ELF-1 (cell line): Measurements from ENCODE around the gene SLC25A2.
"Not testable (repeated sequence)": the region's sequence is repeated elsewhere in the genome, so short reads cannot be mapped to it uniquely, and the experiment has no call there.

ENCODE experiments used
- DNase-seq: peaks from one replicate; pipeline ENCODE4 v3.0.0-alpha.2; 2016; ENCODE audit warnings: low read depth, low spot score

Gene SLC25A2

DNA sequence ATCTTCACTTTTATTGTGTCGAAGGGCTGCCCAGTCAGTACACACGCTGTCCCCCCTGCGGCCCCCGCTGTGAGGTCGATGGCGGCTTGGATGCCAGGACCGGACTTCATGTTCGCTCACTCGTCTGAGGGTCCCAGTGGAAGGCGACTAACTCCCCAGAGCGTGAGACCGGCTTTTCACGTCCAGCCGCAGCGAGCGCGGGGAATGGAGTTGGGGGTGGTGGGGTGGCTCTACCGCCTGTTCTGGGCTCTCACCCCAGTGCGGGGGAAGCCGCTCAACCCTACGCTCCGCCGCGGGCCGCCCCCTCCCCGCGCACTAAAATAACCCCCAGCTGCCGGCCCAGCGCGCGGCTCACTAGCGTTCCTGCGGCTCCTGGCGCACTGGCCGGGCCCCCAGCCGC, at the start of gene SLC25A2:
Gene SLC25A2 (minus strand): TSS at position 294 of the 400 bp plus-strand sequence. CDS start 184 bp downstream, at position 110.
- no peak for DNase-seq

DNA sequence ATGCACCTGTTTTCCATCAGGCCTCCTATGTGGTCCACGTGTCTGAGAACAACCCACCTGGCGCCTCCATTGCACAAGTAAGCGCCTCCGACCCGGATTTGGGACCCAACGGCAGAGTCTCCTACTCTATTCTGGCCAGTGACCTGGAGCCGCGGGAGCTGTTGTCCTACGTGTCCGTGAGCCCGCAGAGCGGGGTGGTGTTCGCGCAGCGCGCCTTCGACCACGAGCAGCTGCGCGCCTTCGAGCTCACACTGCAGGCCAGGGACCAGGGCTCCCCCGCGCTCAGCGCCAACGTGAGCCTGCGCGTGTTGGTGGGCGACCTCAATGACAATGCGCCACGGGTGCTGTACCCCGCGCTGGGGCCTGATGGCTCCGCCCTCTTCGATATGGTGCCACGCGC, 47.7 kb upstream of the SLC25A2 start:
- no peak for DNase-seq

DNA sequence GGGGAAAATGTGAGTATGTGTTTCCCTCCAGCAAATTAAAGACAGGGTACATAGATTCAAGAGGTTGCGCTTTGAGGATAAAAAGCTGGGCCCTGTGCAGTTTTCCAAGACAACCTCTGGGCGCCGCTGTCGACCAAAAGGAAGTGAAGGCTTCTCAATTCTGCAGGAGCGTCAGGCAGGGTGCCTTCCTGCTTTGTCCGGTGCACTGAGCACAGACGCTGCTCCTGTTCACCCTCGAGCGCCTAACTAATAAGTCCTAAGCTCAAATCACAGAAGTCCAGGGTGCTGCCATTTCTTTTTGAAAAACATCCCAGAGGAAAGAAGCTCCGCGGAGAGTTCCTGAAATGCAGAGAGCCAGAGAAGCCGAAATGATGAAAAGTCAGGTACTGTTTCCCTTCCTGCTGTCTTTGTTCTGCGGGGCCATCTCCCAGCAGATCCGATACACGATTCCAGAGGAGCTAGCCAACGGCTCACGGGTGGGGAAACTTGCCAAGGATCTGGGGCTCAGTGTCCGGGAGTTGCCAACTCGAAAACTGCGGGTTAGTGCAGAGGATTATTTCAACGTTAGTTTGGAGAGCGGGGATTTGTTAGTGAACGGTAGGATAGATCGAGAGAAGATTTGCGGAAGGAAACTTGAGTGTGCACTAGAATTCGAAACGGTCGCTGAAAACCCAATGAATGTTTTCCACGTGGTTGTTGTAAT, 46.2 kb upstream of the SLC25A2 start, which contains the start of gene PCDHGB1:
Gene PCDHGB1 (plus strand): TSS at position 183 of the 703 bp plus-strand sequence. CDS start 162 bp downstream, at position 345.
- DNase-seq, result peak; percentile 39

DNA sequence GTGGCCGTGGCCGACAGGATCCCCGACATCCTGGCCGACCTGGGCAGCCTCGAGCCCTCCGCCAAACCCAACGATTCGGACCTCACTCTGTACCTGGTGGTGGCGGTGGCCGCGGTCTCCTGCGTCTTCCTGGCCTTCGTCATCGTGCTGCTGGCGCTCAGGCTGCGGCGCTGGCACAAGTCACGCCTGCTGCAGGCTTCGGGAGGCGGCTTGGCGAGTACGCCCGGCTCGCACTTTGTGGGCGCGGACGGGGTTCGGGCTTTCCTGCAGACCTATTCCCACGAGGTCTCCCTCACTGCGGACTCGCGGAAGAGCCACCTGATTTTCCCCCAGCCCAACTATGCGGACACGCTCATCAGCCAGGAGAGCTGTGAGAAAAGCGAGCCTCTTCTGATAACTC, 42.2 kb upstream of the SLC25A2 start:
- DNase-seq, result not testable (repeated sequence)

DNA sequence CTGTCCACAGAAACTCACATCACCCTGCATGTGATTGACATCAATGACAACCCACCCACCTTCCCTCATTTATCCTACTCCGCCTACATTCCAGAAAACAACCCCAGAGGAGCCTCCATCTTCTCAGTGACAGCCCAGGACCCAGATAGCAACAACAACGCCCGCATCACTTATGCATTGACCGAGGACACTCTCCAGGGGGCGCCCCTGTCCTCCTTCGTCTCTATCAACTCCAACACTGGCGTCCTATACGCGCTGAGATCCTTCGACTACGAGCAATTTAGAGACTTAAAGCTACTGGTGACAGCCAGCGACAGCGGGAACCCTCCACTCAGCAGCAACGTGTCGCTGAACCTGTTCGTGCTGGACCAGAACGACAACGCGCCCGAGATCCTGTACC, 41.5 kb upstream of the SLC25A2 start:
- DNase-seq, result no peak

DNA sequence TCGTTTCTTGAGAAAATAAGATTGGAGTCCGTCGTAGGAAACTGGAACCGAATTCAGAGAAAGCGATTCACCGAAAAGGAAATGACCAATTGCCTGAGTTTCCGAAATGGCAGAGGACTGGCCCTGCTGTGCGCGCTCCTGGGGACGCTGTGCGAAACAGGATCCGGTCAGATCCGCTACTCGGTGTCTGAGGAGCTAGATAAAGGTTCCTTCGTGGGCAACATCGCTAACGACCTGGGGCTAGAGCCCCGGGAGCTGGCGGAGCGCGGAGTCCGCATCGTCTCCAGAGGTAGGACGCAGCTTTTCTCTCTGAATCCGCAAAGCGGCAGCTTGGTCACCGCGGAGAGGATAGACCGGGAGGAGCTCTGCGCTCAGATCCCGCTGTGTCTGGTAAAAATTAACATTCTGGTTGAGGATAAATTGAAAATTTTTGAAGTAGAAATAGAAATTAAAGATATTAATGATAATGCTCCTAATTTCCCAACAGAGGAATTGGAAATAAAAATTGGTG, 40.2 kb upstream of the SLC25A2 start:
- DNase-seq, result peak; percentile 69

DNA sequence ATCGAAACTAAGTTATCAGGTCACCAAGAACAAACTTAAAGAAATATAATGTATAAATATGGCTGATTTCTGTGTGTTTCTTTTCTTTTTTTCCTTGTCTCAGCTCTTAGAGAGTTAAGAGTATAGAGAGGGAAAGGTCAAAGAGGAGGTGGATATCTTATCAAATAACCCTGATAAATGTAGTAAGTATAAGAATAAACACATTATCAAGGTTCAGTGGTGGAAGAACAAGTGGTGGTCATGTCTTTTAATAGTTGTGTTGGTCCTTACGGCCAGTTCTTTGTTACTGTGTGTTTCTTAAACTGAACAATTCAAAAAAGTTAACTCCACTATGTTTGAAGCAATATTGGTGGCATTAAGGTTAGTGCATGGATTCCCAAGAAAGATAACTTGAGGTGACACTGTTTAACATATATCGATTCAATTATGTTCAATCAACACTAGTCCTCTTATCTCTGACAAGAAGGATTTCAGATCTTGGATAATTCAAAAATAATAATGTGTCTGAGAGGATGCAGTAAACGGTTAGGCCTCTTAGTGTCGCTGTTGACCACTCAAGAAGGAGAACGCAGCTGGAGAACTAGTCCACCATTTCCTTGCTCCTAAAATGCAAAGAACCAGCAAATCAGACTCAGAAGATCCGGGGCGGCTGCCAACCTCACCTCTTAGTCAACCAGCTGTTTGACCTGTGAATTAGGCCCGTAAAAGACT, 39.5 kb upstream of the SLC25A2 start, which contains the start of gene PCDHGA3:
Gene PCDHGA3 (plus strand): TSS at position 588 of the 711 bp plus-strand sequence. CDS start 205 bp downstream, outside the sequence.
- peak; percentile 70 for DNase-seq

DNA sequence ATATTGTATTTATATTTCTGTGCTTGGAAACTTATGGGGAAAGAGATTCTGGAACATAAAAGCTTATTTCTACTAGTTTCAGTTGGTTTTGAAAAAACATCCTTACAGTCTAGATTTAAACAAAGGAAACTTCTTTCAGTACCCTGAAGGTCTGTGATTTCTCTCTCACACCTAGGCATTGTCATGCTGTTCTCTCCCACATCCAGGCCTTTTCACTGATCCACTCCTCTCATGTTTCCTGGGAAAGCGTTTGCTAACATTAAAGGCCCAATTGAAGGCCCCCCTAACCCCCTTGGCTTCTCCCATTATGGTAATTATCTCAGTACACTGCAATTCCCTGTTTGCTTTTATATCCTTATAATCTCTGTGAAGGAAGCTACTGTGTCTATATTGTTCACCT, 38.9 kb upstream of the SLC25A2 start:
- no peak for DNase-seq

DNA sequence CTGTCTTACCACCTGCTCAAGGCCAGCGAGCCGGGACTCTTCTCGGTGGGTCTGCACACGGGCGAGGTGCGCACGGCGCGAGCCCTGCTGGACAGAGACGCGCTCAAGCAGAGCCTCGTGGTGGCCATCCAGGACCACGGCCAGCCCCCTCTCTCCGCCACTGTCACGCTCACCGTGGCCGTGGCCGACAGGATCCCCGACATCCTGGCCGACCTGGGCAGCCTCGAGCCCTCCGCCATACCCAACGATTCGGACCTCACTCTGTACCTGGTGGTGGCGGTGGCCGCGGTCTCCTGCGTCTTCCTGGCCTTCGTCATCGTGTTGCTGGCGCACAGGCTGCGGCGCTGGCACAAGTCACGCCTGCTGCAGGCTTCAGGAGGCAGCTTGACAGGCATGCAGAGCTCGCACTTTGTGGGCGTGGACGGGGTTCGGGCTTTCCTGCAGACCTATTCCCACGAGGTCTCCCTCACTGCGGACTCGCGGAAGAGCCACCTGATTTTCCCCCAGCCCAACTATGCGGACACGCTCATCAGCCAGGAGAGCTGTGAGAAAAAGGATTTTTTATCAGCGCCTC, 37.0 kb upstream of the SLC25A2 start:
- not testable (repeated sequence) for DNase-seq

DNA sequence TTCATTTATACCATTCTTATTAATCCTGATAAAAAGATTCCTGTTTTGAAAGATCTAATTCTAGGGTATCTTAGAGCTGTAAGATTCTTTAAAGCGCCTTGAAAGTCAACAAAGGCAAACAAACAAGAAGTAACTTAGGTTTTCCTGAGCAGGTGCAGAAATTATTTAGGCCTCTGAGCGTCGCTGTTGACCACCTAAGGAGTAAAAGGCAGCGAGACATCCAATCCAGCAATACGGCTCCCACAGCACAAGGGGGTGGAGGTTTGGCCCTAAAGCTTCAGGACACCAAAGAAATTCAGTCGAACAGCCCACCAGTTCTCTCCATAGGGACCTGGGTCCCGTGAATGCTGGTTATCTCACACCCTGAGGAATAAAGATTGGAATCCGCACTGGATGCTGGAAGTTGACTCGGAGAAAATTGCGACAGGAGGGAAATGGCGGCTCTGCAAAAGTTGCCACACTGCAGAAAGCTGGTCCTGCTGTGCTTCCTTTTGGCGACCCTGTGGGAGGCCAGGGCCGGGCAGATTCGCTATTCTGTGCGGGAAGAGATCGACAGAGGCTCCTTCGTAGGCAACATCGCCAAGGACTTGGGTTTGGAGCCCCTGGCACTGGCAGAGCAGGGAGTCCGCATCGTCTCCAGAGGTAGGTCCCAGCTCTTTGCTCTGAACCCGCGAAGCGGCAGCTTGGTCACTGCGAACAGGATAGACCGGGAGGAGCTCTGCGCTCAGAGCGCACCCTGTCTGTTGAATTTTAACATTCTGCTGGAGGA, 34.9 kb upstream of the SLC25A2 start, which contains the start of gene PCDHGA2:
Gene PCDHGA2 (plus strand): TSS at position 223 of the 769 bp plus-strand sequence.
- DNase-seq, result peak; percentile 59

DNA sequence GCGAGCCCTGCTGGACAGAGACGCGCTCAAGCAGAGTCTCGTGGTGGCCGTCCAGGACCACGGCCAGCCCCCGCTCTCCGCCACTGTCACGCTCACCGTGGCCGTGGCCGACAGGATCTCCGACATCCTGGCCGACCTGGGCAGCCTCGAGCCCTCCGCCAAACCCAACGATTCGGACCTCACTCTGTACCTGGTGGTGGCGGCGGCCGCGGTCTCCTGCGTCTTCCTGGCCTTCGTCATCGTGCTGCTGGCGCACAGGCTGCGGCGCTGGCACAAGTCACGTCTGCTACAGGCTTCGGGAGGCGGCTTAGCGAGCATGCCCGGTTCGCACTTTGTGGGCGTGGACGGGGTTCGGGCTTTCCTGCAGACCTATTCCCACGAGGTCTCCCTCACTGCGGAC, 28.7 kb upstream of the SLC25A2 start:
- not testable (repeated sequence) for DNase-seq

DNA sequence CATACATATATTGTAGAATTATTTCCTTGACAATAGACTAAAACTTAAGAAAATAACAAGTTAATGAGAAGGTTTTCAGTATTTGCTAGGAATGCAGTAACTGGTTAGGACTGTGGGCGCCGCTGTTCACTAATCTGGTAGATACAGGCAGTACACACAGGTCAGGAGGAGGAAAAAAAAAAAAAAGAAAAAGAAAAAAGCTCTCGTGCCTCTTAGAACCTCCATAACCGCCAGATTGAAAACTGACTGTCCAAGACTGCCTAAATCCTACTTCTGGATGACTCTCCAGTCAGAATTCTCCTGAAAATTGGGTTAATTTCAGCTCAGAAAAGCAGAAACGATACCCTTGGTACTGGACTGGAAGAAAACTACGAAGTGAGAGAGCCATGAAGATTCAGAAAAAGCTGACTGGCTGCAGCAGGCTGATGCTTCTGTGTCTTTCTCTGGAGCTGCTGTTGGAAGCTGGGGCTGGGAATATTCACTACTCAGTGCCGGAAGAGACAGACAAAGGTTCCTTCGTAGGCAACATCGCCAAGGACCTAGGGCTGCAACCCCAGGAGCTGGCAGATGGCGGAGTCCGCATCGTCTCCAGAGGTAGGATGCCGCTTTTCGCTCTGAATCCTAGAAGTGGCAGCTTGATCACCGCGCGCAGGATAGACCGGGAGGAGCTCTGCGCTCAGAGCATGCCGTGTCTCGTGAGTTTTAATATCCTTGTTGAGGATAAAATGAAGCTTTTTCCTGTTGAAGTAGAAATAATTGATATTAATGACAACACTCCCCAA, 26.6 kb upstream of the SLC25A2 start, which contains the start of gene PCDHGA1:
Gene PCDHGA1 (plus strand): TSS at position 216 of the 782 bp plus-strand sequence.
- DNase-seq, result no peak

DNA sequence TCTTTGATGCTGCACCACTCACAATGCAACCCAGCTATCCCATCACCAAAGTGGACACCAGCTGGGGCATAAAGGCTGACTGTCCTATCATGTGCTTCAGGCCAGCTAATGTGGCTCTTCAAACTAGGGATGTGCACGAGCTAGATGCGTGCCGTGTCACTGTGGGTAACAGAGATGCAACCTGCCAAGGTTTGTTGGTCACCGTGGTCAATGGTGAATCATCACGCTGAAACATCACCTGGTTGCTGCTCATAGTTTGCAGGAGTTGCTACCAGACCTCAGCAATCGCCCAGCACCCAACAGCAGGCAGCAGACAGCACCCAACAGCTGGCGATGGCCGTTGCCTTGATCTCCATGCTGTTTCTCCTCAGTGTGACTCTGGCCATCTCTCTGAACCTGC, 24.4 kb upstream of the SLC25A2 start:
- DNase-seq, result no peak

DNA sequence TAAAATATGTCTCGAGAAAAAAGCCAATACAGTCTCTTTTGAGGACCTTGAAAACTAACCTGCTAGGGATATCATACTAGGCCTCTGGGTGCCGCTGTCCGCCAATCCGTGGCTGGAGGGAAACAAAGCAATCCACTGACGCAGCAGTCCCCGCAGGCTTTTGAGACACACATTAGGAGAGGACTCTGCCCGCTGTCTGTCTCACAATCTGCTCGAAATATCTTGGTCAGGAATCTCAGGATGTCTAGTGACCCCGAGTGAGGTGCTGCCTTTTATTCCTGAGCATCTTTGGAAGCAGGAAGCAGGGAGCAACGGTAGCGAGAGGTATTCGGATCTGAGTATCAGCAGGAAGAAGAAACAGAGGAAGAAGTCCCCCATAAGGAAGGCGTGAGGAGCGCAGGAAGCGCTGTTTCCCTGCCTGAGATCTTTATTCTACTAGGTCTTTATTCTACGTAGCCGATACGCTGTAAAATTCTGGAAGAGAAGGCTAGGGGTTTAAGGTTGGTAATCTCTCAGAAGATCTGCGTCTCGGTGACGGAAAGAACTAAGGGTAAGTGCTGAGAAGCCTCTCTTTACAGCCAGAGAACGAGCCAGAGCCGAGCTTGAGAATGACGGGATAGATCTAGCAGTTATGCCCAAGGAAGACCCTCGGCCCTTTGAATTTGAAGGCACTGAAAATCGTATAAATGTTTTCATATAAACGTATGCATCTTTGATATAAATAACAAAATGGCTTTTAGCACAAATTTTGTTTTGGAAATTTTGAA, 22.4 kb upstream of the SLC25A2 start:
- DNase-seq, result peak; percentile 78

DNA sequence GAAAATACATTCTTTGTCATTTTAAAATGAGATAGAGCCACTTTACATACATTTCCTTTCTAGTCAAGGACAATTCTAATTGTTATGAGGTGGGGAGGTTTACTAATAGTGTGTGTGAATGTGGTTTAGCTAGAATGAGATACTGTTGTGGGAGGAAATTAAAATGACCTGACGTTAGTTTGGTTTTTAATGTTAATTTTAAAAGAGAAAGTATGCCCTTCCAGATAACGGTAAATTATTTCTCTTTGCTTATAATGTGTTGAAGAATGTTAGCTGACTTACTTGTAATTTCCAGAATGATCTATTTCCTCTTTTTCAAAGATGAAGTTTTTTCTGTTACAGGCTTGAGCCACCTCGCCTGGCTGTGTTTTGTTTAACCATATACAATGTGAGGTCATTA, 18.4 kb upstream of the SLC25A2 start:
- no peak for DNase-seq

DNA sequence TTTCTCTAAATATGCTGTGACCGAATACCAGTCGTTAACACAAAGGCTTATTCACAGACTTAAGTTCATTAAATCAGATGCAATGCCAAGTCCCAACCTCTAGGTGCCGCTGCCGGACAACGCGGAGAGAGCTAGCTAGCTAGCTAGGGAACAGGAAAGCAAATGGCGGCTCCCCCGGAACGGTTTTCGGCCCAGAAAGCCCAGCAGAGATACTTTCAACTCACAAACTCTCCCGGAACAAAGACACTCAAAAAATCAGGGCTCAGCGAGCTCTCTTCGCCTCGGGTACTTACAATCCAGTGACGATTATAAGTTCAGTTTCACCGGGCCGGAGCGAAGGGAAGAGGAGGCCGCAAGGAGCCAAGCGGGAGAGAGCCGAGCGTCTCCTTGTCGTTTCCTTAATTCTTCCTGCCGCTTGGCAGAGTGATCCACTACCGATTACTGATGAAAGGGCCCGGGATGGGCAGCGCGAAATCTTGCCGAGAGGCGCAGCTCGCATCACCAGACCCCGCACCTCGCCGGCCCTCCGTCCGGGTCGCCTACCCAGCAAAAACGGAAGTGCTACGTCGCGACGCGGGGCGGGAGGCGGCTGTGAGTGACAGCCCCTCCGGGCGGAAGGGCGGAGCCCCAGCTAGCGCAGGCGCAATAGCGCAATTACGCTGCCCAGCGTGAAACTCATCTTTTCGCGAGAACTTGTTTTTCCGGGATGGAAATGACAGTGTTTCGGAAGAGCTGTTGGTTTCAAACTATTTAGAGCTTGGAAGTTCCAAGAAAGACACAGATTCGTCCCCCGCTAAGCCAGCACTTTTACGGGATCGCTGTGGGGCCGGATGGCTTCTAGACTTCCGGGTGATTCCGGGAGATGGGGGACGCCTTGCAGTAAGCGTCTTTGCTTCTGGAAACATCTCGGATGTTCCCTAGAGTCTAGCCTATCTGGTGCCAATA, 16.6 kb upstream of the SLC25A2 start, which contains the start of gene TAF7:
Gene TAF7 (minus strand): TSS at position 560 of the 945 bp plus-strand sequence. CDS start 740 bp downstream, outside the sequence.
- DNase-seq, result peak; percentile 96

DNA sequence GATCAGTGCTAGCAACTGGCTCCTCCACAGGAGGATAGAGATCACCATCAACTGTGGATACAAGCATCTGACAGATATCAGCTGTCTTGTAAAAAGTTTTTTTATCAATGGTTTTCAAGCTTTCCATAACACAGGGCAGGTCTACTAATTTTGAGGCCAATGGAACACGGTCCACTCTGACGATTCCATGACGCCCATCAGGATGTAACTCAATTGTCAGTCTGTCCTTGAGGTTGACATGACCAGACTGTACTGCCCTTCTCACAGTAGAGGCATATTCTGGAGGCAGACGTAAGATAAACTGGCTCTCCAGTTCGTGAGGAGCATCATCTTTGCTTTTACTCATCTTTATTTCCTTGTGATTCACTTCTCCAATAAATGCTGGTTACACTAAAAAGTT, 15.8 kb upstream of the SLC25A2 start:
- DNase-seq, result no peak

DNA sequence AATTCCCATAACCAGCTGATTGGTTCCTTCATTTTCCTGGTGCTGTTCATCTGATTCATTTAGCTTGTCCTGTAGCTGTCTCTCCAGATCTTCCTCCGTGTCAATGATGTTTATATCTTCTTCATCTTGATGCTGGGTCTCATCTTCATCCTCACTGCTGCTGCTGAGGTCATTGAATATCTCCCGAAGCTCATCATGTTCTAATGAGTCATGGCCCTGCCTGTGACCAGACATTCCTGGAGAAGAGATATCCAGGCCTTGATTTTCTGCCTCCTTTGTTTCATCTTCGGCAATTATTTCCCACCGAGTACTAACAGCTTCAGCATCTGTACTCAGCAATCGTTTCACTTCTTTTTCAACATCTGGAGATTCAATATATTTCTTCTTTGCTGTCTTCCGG, 15.4 kb upstream of the SLC25A2 start:
- no peak for DNase-seq
